ENCODE measurements around the gene AMBRA1. TPM values are rescaled to one million over a fixed set of nuclear protein-coding genes. Genes with fewer than 3 reads are reported as not detected.

AMBRA1 gene
- total RNA-seq, 2 donors from 2014 or later, result 56.2 to 60.7 TPM

GRCh38 chr11:46383404-46383758, 210.4 kb downstream of the AMBRA1 start:
- Histone ChIP-seq H3K27me3 (replicated peaks; ENCODE audit: insufficient read depth) (peaks cover 1% of the 10 kb centered on the region), H3K36me3 (no peaks in the 10 kb centered on the region), H3K27ac (no peak overlapping the region), H3K4me3 (no peak overlapping the region), H3K4me1 (replicated peaks) (peaks cover 7% of the 10 kb centered on the region), H3K9me3 (no peaks in the 10 kb centered on the region)
- intact Hi-C loops (cut with DNase I), result no loop called here
- TF ChIP-seq POLR2A (IDR thresholded peaks at IDR 0.05), result no peak
- TF ChIP-seq POLR2AphosphoS5 (IDR thresholded peaks at IDR 0.05), result no peak
- WGBS, result 80% methylated on average over 7 of the region's 7 CpGs
- DNase-seq (ENCODE audit: low spot score), result no peak

- Histone ChIP-seq H3K4me1 (replicated peaks) (peaks cover 7% of the 10 kb centered on the region), H3K9me3 (no peaks in the 10 kb centered on the region), H3K27me3 (replicated peaks; ENCODE audit: insufficient read depth) (no peaks in the 10 kb centered on the region), H3K4me3 (no peak overlapping the region), H3K27ac (no peak overlapping the region), H3K36me3 (no peaks in the 10 kb centered on the region)
- intact Hi-C loops (cut with DNase I), result no loop called here
- TF ChIP-seq CTCF (IDR thresholded peaks at IDR 0.05), result peak in 3 of 4 experiments; percentile 22 to 54 (median 30)
- TF ChIP-seq POLR2AphosphoS5 (IDR thresholded peaks at IDR 0.05), result no peak
- DNase-seq (ENCODE audit: low spot score), result no peak
- 31% methylated on average over 18 of the region's 18 CpGs for WGBS
Measured at GRCh38 chr11:46382646-46383403, 211.0 kb downstream of the AMBRA1 start.

- Histone ChIP-seq H3K4me1 (replicated peaks) (peaks cover 7% of the 10 kb centered on the region), H3K27me3 (replicated peaks; ENCODE audit: insufficient read depth) (no peaks in the 10 kb centered on the region), H3K4me3 (peak overlapping the region; percentile 54 to 58), H3K27ac (peak overlapping the region; percentile 84 to 86), H3K9me3 (no peaks in the 10 kb centered on the region), H3K36me3 (no peaks in the 10 kb centered on the region)
- WGBS, result 1% methylated on average over 54 of the region's 66 CpGs
- DNase-seq (ENCODE audit: low spot score), result no peak
- no peak for TF ChIP-seq POLR2AphosphoS5 (IDR thresholded peaks at IDR 0.05)
- intact Hi-C loops (cut with DNase I), result no loop called here
Measured at GRCh38 chr11:46381819-46382645, 211.8 kb downstream of the AMBRA1 start.

- Histone ChIP-seq H3K36me3 (no peaks in the 10 kb centered on the region), H3K27ac (peak within 1 kb of the TSS; percentile 84 to 86), H3K27me3 (replicated peaks; ENCODE audit: insufficient read depth) (no peaks in the 10 kb centered on the region), H3K4me3 (peak within 1 kb of the TSS; percentile 54 to 58), H3K9me3 (no peaks in the 10 kb centered on the region), H3K4me1 (replicated peaks) (peaks cover 7% of the 10 kb centered on the region)
- TF ChIP-seq CTCF (IDR thresholded peaks at IDR 0.05), result no peak
- no peak for TF ChIP-seq POLR2A (IDR thresholded peaks at IDR 0.05)
- TF ChIP-seq POLR2AphosphoS5 (IDR thresholded peaks at IDR 0.05), result no peak
- no peak for DNase-seq (ENCODE audit: low spot score)
- intact Hi-C loops (cut with DNase I), result no loop called here
- WGBS, result 1% methylated on average over 34 of the region's 96 CpGs
Measured at GRCh38 chr11:46381048-46381818, 212.6 kb downstream of the AMBRA1 start, which contains the start of gene MDK. Gene MDK, plus strand, starts transcription at chr11:46381669. Its CDS starts 389 bp downstream, at chr11:46382058.

GRCh38 chr11:46380340-46381047, 213.3 kb downstream of the AMBRA1 start:
- H3K4me1 ChIP-seq (replicated peaks), result peaks cover 7% of the 10 kb centered on the region
- H3K27ac ChIP-seq, result peak overlapping the region; percentile 84 to 86
- peak overlapping the region; percentile 54 to 58 for H3K4me3 ChIP-seq
- intact Hi-C loops (cut with DNase I), result no loop called here
- DNase-seq (ENCODE audit: low spot score), result peak; percentile 57
- TF ChIP-seq POLR2A (IDR thresholded peaks at IDR 0.05) (peak; percentile 30), CTCF (IDR thresholded peaks at IDR 0.05) (no peak)
- no peaks in the 10 kb centered on the region for H3K36me3 ChIP-seq
- no peaks in the 10 kb centered on the region for H3K27me3 ChIP-seq (replicated peaks; ENCODE audit: insufficient read depth)
- no peaks in the 10 kb centered on the region for H3K9me3 ChIP-seq
- under 1% methylated on average over 45 of the region's 45 CpGs for whole genome bisulfite sequencing

Data from prostate gland (tissue), 2 donors.